ENCODE data around the gene MAGEL2.
"Not testable (repeated sequence)": the region's sequence is repeated elsewhere in the genome, so short reads cannot be mapped to it uniquely, and the experiment has no call there.

MAGEL2 gene

DNA sequence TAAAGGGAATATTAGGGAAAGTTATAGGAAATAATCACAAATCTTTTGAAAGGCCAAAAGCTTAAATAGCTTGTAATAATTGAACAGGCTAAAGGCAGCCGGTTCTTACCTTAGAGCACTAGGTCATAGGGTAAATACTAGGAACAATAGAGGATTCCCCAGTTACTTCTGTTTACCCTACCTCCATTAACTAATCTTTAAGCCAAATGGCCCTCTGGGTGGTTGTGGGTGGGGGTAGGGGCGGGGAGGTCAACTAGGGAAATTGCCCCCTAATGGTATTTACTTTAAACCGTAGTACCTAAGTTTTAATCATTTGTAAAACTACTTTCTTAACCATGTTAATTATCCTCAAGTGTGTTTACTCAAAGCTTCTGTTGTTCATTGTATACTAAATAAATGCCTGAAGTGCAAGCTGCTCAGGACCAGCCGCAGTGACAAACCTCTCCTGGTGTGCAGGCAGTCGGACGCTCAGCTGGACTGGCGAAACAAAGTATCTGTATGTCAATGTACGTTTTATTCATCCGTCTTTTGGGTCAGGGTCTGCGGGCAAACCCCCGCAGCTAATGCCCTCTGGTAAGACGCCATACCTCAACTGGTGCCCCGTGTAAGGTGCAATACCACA lies 18.9 kb downstream of the MAGEL2 start:
- TF ChIP-seq, protein P1, sequence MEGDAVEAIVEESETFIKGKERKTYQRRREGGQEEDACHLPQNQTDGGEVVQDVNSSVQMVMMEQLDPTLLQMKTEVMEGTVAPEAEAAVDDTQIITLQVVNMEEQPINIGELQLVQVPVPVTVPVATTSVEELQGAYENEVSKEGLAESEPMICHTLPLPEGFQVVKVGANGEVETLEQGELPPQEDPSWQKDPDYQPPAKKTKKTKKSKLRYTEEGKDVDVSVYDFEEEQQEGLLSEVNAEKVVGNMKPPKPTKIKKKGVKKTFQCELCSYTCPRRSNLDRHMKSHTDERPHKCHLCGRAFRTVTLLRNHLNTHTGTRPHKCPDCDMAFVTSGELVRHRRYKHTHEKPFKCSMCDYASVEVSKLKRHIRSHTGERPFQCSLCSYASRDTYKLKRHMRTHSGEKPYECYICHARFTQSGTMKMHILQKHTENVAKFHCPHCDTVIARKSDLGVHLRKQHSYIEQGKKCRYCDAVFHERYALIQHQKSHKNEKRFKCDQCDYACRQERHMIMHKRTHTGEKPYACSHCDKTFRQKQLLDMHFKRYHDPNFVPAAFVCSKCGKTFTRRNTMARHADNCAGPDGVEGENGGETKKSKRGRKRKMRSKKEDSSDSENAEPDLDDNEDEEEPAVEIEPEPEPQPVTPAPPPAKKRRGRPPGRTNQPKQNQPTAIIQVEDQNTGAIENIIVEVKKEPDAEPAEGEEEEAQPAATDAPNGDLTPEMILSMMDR (conservative IDR thresholded peaks at IDR 0.05; ENCODE audit: low read depth, low read length) = no peak
- no peak overlapping the region for H3K4me3 ChIP-seq (ENCODE audit: low read depth, low read length)
- DNase-seq (ENCODE audit: low read depth) = no peak

DNA sequence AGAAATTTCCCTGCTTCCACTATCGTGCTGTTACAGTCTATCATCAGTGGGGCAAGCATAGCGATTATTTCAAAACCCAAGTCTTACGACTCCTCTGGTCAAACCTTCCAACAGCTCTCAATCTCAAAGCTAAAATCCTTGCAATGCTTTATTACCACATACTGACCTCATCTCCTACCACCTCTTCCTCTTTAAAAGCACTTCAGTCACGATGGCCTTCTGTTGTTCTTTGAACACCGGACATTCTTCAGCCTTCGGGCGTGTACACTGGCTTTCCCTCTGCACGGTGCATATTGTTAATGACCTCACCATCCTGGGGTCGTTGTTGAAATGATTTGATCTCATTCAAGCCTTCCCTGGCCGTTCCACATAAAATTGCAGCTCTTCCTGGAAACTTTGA lies 31.1 kb downstream of the MAGEL2 start:
- no peak overlapping the region for H3K4me3 ChIP-seq (ENCODE audit: low read depth, low read length)
- DNase-seq (ENCODE audit: low read depth) = no peak
- TF ChIP-seq, protein P1 (conservative IDR thresholded peaks at IDR 0.05; ENCODE audit: low read depth, low read length) = no peak

DNA sequence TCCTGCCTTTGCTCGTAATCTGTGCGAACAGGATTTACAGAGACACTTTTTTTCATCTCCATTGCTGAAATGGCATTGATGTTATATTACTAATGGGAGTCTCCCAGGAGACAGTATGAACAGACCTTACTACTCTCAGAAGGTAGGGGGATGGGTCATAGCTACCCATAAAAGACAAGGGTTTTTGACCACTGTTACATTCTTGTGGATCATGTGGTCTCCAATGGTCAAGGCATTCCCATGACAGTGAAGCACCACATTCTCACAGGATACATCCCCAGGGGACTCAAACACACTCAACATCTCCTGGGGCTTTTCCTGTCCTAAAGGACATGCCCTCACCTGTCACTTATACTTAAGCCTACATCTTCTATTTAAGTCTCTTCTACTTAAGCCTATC lies 41.4 kb downstream of the MAGEL2 start:
- no peak overlapping the region for H3K4me3 ChIP-seq (ENCODE audit: low read depth, low read length)
- TF ChIP-seq, protein P1 (conservative IDR thresholded peaks at IDR 0.05; ENCODE audit: low read depth, low read length) = no peak
- no peak for DNase-seq (ENCODE audit: low read depth)

DNA sequence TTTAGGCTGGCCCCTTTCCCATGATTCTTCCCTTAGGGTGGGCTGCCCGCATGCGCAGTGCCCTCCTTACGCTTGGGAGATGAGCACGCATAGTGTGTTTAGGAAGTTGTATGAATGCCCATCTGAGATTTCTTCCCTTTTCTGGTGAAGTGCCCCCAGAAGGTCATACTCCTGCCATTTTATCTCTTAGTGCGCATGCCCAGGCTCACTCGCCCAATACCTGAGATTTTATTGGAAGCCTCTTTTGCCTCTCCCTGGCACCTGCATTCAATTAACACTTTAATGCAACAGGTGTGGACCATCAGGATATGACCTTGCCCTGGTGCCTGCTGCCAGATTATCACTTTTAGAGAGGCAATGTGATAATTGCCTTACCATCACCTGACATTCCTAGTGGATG lies 45.5 kb downstream of the MAGEL2 start:
- no peak for DNase-seq (ENCODE audit: low read depth)
- H3K4me3 ChIP-seq (ENCODE audit: low read depth, low read length) = no peak overlapping the region
- TF ChIP-seq, protein P1 (conservative IDR thresholded peaks at IDR 0.05; ENCODE audit: low read depth, low read length) = no peak

DNA sequence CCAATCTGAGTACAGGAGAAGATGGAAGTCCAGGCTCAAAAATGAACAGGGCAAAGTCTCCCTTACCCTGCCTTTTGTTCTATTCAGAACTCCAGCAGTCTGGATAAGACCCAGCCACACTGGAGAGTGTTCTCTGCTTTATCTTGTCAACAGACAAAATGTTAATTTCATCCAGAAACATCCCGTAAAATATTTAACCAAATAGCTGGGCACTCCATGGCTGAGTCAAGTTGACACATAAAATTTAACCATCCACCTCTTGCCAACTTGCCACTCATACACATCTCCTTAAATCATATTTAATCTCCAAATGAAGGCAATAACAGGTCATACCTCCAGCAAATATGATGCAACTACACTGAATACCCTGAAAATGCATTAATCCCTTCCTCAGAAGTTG lies 48.6 kb downstream of the MAGEL2 start:
- no peak overlapping the region for H3K4me3 ChIP-seq (ENCODE audit: low read depth, low read length)
- TF ChIP-seq, protein P1 (conservative IDR thresholded peaks at IDR 0.05; ENCODE audit: low read depth, low read length) = no peak
- no peak for DNase-seq (ENCODE audit: low read depth)

DNA sequence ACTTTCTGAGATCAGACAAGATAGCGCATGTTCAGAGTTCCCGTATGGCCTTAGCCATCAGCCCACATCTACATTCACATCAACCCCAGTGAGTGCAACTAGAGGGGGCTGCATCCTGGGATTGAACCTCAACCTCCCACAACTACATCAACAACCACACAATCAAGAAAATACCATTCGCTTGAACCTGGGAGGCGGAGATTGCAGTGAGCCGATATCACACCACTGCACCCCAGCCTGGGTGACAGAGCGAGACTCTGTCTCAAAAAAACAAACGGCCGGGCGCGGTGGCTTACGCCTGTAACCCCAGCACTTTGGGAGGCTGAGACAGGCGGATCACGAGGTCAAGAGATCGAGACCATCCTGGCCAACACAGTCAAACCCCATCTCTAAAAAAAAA lies 50.4 kb downstream of the MAGEL2 start:
- not testable (repeated sequence) for DNase-seq (ENCODE audit: low read depth); H3K4me3 ChIP-seq (ENCODE audit: low read depth, low read length)

DNA sequence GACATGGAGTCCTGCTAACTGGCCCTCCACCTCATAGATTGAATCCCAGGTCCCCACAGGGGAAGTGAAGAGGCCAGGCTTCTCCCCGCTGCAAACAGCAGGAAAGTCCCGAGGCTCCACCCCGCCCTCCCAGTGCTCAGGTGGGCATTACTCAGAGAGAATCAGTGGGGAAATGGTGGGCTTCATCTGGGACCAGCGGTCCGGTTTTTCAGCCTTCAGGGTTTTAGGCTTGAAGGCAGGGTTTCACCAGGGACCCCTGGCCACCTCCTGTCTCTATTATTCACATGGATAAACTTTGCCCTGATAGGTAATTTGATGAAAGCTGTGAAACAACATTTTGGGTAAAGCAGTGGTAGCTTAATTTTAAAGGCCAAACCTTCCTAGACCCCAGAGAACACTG lies 50.9 kb downstream of the MAGEL2 start:
- TF ChIP-seq, protein P1 (conservative IDR thresholded peaks at IDR 0.05; ENCODE audit: low read depth, low read length) = no peak
- no peak for DNase-seq (ENCODE audit: low read depth)
- H3K4me3 ChIP-seq (ENCODE audit: low read depth, low read length) = no peak overlapping the region

All from choroid plexus epithelial cell (primary cell).